Upper lobe of right lung (tissue), 1 donor: Measurements from ENCODE around the gene TUBB1. TPM values are rescaled to one million over a fixed set of nuclear protein-coding genes. Genes with fewer than 3 reads are reported as not detected.

Experiments
- ATAC-seq: fragments of 200-7000 bp; cut with Tn5 transposase; one replicate; pipeline ENCODE4 v1.9.1; 2020; ENCODE audit warnings: mild to moderate bottlenecking, moderate library complexity
- DNase-seq: peaks from one replicate; pipeline ENCODE4 v3.0.0-alpha.2; 2020
- H3K27ac ChIP-seq: fragments of 200-600 bp; one replicate; pipeline ENCODE4 v1.8.0; 2022
- H3K27me3 ChIP-seq: fragments of 200-600 bp; one replicate; pipeline ENCODE4 v1.8.0; 2022; ENCODE audit warnings: mild to moderate bottlenecking
- H3K36me3 ChIP-seq: fragments of 200-600 bp; one replicate; pipeline ENCODE4 v1.8.0; 2022
- H3K4me1 ChIP-seq: fragments of 200-600 bp; one replicate; pipeline ENCODE4 v1.8.0; 2022
- H3K4me3 ChIP-seq: fragments of 200-600 bp; one replicate; pipeline ENCODE4 v1.8.0; 2022; ENCODE audit warnings: mild to moderate bottlenecking
- H3K9me3 ChIP-seq: fragments of 200-600 bp; one replicate; pipeline ENCODE4 v1.8.0; 2022
- intact Hi-C: fragments of 100-400 bp; cut with DNase I; formaldehyde crosslinking; loops from one replicate; pipeline ENCODE4 v1.11.0; 2022
- total RNA-seq: library from RNA; stranded (reverse); fragmentation: NEBNext Ultra II Directional; extraction: Animal tissue kit (Norgen Biotek cat#: 25700); gene quantifications from one replicate; pipeline ENCODE4 v1.2.1, GENCODE V29; 2021
- TF ChIP-seq, protein P1 (sequence below): fragments of 200-600 bp; IDR thresholded peaks from one replicate; pipeline ENCODE4 v1.8.0; 2022; ENCODE audit warnings: antibody characterized with exemption
- donor health status: DM: no; HTN: yes; CAD: no; lungs with severe emphysema.

TUBB1 gene
- total RNA-seq, 1 donor from 2014 or later, result 3.0 TPM

DNA sequence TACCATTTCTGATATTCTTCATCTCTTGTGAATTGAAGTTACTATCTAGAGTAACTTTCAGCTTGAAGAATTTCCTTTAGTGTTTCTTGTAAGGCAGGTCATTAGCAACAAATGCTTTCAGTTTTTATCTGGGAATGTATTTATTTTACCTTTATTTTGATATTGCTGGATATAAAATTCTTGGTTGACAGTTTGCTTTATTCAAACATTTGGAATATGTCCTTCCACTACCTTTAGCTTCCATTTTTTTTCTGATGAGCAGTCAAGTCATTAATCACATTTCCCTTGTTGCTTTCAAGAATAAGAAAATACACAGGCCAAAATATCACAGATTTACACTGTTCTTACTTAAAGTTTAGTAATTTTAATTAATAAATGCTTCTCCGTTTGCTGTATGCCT lies 43.9 kb upstream of the TUBB1 start:
- intact Hi-C loops, result no loop called here
- no peak overlapping the region for H3K27ac ChIP-seq
- no peak overlapping the region for H3K4me3 ChIP-seq
- TF ChIP-seq, protein P1, sequence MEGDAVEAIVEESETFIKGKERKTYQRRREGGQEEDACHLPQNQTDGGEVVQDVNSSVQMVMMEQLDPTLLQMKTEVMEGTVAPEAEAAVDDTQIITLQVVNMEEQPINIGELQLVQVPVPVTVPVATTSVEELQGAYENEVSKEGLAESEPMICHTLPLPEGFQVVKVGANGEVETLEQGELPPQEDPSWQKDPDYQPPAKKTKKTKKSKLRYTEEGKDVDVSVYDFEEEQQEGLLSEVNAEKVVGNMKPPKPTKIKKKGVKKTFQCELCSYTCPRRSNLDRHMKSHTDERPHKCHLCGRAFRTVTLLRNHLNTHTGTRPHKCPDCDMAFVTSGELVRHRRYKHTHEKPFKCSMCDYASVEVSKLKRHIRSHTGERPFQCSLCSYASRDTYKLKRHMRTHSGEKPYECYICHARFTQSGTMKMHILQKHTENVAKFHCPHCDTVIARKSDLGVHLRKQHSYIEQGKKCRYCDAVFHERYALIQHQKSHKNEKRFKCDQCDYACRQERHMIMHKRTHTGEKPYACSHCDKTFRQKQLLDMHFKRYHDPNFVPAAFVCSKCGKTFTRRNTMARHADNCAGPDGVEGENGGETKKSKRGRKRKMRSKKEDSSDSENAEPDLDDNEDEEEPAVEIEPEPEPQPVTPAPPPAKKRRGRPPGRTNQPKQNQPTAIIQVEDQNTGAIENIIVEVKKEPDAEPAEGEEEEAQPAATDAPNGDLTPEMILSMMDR, result no peak
- H3K27me3 ChIP-seq, result no peaks in the 10 kb centered on the region
- H3K36me3 ChIP-seq, result no peaks in the 10 kb centered on the region
- H3K9me3 ChIP-seq, result peaks cover 9% of the 10 kb centered on the region
- no peak for DNase-seq
- ATAC-seq, result no peak
- no peaks in the 10 kb centered on the region for H3K4me1 ChIP-seq

DNA sequence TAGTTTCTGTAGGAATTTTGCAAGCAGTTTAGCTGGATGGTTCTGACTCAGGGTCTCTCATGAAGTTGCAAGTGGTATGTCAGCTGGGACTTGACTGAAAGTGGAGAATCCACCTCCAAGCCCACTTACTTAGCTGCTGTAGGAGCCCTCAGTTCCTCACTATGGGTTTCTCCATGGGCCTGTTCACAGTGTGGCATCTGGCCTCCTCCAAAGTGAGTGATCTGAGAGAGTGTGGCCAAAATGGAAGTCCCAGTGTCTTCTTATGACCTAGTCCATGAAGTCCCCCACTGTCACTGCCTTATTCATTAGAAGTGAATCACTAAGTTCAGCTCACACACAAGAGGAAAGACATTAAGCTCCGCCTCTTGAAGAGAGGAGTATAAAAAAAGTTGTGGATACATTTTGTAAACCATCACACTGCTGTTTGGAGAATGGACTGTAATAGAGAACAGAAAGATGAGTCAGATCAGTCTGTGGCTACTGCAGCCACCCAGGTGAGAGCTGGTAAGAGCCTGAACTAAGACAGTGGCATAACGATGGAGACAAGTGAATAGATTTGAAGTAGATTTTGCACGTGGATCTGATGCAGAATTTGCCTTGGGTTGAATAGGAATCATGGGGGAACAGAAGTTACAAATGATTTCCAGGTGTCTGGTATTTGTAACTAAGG lies 43.0 kb upstream of the TUBB1 start:
- H3K27ac ChIP-seq, result no peak overlapping the region
- ATAC-seq (no peak), DNase-seq (no peak)
- H3K9me3 ChIP-seq, result peaks cover 9% of the 10 kb centered on the region
- H3K36me3 ChIP-seq, result no peaks in the 10 kb centered on the region
- H3K4me1 ChIP-seq, result no peaks in the 10 kb centered on the region
- intact Hi-C loops, result no loop called here
- no peaks in the 10 kb centered on the region for H3K27me3 ChIP-seq
- H3K4me3 ChIP-seq, result no peak overlapping the region
- TF ChIP-seq, protein P1, result no peak

GRCh38 chr20:58978351-58979190 lies 40.7 kb upstream of the TUBB1 start:
- intact Hi-C loops, result no loop called here
- H3K9me3 ChIP-seq, result peaks cover 9% of the 10 kb centered on the region
- peaks cover 16% of the 10 kb centered on the region for H3K4me1 ChIP-seq
- TF ChIP-seq, protein P1, result no peak
- H3K36me3 ChIP-seq, result no peaks in the 10 kb centered on the region
- no peak overlapping the region for H3K27ac ChIP-seq
- DNase-seq, result no peak
- H3K27me3 ChIP-seq, result no peaks in the 10 kb centered on the region
- ATAC-seq, result no peak
- no peak overlapping the region for H3K4me3 ChIP-seq

DNA sequence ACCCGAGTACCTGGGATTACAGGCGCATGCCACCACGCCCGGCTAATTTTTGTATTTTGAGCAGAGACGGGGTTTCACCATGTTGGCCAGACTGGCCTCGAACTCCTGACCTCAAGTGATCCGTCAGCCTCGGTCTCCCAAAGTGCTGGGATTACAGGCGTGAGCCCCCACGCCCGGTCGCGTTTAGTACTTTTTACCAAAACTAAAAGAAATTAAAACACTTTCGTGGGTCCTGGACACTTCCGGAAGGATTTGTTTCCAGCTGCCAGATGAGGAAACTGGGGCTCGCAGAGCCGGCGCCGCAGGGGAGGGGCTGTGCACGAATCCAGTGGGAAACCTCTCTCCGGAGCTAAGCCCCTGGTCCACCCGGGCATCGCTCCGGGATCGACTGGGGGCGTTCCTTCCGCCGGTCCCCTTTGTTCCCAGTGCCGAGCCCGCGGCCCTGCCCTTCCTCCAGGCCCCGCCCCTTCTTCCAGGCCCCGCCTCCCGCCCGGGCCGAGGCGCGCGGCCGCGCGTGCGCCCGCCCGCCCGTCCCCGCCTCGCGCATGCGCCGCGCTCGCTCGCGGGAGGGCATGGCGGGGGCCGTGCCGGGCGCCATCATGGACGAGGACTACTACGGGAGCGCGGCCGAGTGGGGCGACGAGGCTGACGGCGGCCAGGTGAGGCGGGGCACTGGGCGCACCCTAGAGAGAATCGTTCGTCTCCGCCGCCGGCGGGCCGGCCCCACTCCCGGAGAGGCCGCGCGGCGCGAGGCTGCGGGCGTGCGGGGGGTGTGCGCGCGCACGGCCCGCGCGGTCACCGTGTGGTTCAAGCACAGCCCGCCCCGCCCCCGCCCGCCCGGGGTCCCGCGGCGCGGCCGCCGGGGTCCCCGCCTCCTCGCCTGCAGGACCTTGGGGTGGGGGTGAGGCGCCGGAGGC lies 38.3 kb upstream of the TUBB1 start, which contains the start of gene NELFCD:
TSS of gene NELFCD (plus strand) at position 546 of the 917 bp plus-strand sequence. CDS start at position 600, 54 bp downstream.
- peak; percentile 95 for DNase-seq
- Histone ChIP-seq H3K9me3 (peaks cover under 1% of the 10 kb centered on the region), H3K27ac (peak within 1 kb of the TSS; percentile 78), H3K36me3 (peaks cover 2% of the 10 kb centered on the region), H3K4me3 (peak within 1 kb of the TSS; percentile 63), H3K4me1 (peaks cover 24% of the 10 kb centered on the region), H3K27me3 (no peaks in the 10 kb centered on the region)
- peak; percentile 98 for ATAC-seq
- TF ChIP-seq, protein P1, result no peak
- intact Hi-C loops, result no loop called here

GRCh38 chr20:58981628-58982364 lies 37.4 kb upstream of the TUBB1 start:
- intact Hi-C loops, result no loop called here
- TF ChIP-seq, protein P1, result no peak
- peak overlapping the region; percentile 63 for H3K4me3 ChIP-seq
- H3K9me3 ChIP-seq, result no peaks in the 10 kb centered on the region
- H3K27ac ChIP-seq, result peak overlapping the region; percentile 78
- DNase-seq (no peak), ATAC-seq (peak; percentile 2)
- H3K4me1 ChIP-seq, result peaks cover 24% of the 10 kb centered on the region
- H3K27me3 ChIP-seq, result no peaks in the 10 kb centered on the region
- peaks cover 10% of the 10 kb centered on the region for H3K36me3 ChIP-seq
